GM12892 (cell line): ENCODE data around the gene VGLL2.
"Not testable (repeated sequence)": the region's sequence is repeated elsewhere in the genome, so short reads cannot be mapped to it uniquely, and the experiment has no call there.

Source experiments
- POLR2A ChIP-seq: IDR thresholded peaks from 2 replicates; pipeline ENCODE4 v1.6.1; 2011; ENCODE audit warnings: low read depth, low read length, control low read depth
- TAF1 ChIP-seq: IDR thresholded peaks from 2 replicates; pipeline ENCODE4 v1.6.1; 2011; ENCODE audit warnings: low read depth, mild to moderate bottlenecking, control low read depth, low read length, borderline replicate concordance

GRCh38 chr6:117244571-117244970 lies 20.8 kb upstream of the VGLL2 start:
- not testable (repeated sequence) for TF ChIP-seq TAF1, POLR2A
